ENCODE results near the gene SLC29A3. TPM values are rescaled to one million over a fixed set of nuclear protein-coding genes. Genes with fewer than 3 reads are reported as not detected.
"Not testable (repeated sequence)": the region's sequence is repeated elsewhere in the genome, so short reads cannot be mapped to it uniquely, and the experiment has no call there.

SLC29A3 gene
- total RNA-seq, 4 donors from 2014 or later = 1.0 to 13.8 (median 5.5) TPM

GRCh38 chr10:71354776-71355175, 35.7 kb downstream of the SLC29A3 start:
- DNase-seq = no peak
- H3K4me1 ChIP-seq = peaks cover 8 to 12% of the 10 kb centered on the region in 2 donors
- no peak for TF ChIP-seq POLR2A (IDR thresholded peaks at IDR 0.05)
- TF ChIP-seq CTCF (IDR thresholded peaks at IDR 0.05) = no peak
- no peak overlapping the region for H3K27ac ChIP-seq
- H3K36me3 ChIP-seq = no peaks in the 10 kb centered on the region
- no peaks in the 10 kb centered on the region for H3K9me3 ChIP-seq
- intact Hi-C loops (cut with DNase I; ENCODE audit: low total_unique reads) = no loop called here
- H3K27me3 ChIP-seq = no peaks in the 10 kb centered on the region
- no peak overlapping the region for H3K4me3 ChIP-seq

GRCh38 chr10:71355886-71356285, 36.8 kb downstream of the SLC29A3 start:
- intact Hi-C loops (cut with DNase I; ENCODE audit: low total_unique reads) = no loop called here
- Histone ChIP-seq H3K4me1 (peaks cover 12% of the 10 kb centered on the region in 2 donors), H3K4me3 (no peak overlapping the region), H3K36me3 (no peaks in the 10 kb centered on the region), H3K9me3 (no peaks in the 10 kb centered on the region), H3K27ac (no peak overlapping the region), H3K27me3 (no peaks in the 10 kb centered on the region)
- DNase-seq = no peak
- TF ChIP-seq POLR2A (IDR thresholded peaks at IDR 0.05) (no peak), CTCF (IDR thresholded peaks at IDR 0.05) (no peak)

GRCh38 chr10:71357792-71358265, 38.8 kb downstream of the SLC29A3 start:
- Histone ChIP-seq H3K27me3 (no peaks in the 10 kb centered on the region), H3K4me1 (peaks cover 12% of the 10 kb centered on the region in 2 donors), H3K9me3 (no peaks in the 10 kb centered on the region), H3K27ac (peak overlapping the region; percentile 80 to 88), H3K36me3 (no peaks in the 10 kb centered on the region), H3K4me3 (no peak overlapping the region)
- peak; percentile 82 to 89 for DNase-seq
- intact Hi-C loops (cut with DNase I; ENCODE audit: low total_unique reads) = no loop called here
- TF ChIP-seq POLR2A (IDR thresholded peaks at IDR 0.05) (no peak), CTCF (IDR thresholded peaks at IDR 0.05) (no peak)

- Histone ChIP-seq H3K27ac (peak overlapping the region; percentile 80 to 88), H3K4me3 (no peak overlapping the region), H3K4me1 (peaks cover 12% of the 10 kb centered on the region in 2 donors), H3K36me3 (no peaks in the 10 kb centered on the region), H3K27me3 (no peaks in the 10 kb centered on the region), H3K9me3 (no peaks in the 10 kb centered on the region)
- intact Hi-C loops (cut with DNase I; ENCODE audit: low total_unique reads) = no loop called here
- TF ChIP-seq CTCF (IDR thresholded peaks at IDR 0.05) (no peak), POLR2A (IDR thresholded peaks at IDR 0.05) (no peak)
- peak in 1 of 2 donors; percentile 29 for DNase-seq
Observed at GRCh38 chr10:71358277-71358676, 39.2 kb downstream of the SLC29A3 start.

GRCh38 chr10:71358906-71359305, 39.8 kb downstream of the SLC29A3 start:
- not testable (repeated sequence) for H3K36me3 ChIP-seq

More at GRCh38 chr10:71358906-71359305, 39.8 kb downstream of the SLC29A3 start:
- H3K4me1 ChIP-seq = peaks cover 12% of the 10 kb centered on the region in 2 donors
- H3K4me3 ChIP-seq; intact Hi-C loops (cut with DNase I; ENCODE audit: low total_unique reads); H3K27me3 ChIP-seq; DNase-seq; H3K9me3 ChIP-seq: not testable (repeated sequence)
- peak overlapping the region; percentile 80 to 88 for H3K27ac ChIP-seq

All from uterus (tissue), 4 donors.